Stimulated activated CD8-positive, alpha-beta memory T cell treated with anti-CD3 and anti-CD28 coated beads, Interleukin-2, amount 100 ng/mL, for 48 hours (primary cell): ENCODE results near the gene UGT1A6.
"Not testable (repeated sequence)": the region's sequence is repeated elsewhere in the genome, so short reads cannot be mapped to it uniquely, and the experiment has no call there.

Experiments
- DNase-seq, 2 donors: peaks; one replicate each; pipeline ENCODE4 v3.0.0-alpha.2; 2020; ENCODE audit warnings: low read depth in 2 of 2

UGT1A6 gene

GRCh38 chr2:233692648-233693047, at the start of gene UGT1A6:
Gene UGT1A6, plus strand, starts transcription at chr2:233692890. Its CDS starts 115 bp downstream, at chr2:233693005.
- DNase-seq: no peak

GRCh38 chr2:233643128-233643527, 49.6 kb upstream of the UGT1A6 start:
- DNase-seq: no peak

DNA sequence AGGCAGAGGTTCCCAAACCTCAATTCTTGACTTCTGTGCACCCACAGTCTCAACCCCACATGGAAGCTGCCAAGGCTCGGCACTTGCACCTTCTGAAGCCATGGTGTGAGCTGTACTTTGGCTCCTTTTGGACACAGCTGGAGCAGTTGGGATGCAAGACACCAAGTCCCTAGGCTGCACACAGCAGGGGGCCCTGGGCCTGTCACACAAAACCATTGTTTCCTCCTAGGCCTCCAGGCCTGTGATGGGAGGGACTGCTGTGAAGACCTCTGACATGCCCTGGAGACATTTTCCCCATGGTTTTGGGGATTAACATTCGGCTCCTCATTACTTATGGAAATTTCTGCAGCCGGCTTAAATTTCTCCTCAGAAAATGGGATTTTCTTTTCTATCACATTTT, 46.7 kb upstream of the UGT1A6 start:
- DNase-seq: not testable (repeated sequence)

GRCh38 chr2:233650981-233651380, 41.7 kb upstream of the UGT1A6 start:
- DNase-seq: no peak

GRCh38 chr2:233651430-233651829, 41.3 kb upstream of the UGT1A6 start:
- no peak for DNase-seq

GRCh38 chr2:233654501-233654900, 38.2 kb upstream of the UGT1A6 start:
- no peak for DNase-seq

DNA sequence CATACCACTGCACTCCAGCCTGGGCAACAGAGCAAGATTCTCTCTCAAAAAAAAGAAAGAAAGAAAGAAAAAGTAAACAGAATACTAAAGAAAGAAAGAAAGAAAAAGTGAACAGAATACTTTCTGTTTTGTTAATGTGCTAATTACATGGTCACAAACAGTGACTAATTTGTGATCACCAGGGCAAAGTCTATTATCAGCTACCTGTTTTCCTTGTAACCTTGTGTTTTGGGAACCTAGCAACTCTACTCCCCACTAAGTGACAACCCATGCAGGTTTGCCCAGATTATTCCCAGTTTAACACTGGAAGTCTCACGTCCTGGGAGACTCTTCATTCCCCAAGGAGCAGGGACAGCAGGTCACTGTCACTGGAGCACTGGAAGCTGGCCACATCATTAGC, 37.6 kb upstream of the UGT1A6 start:
- DNase-seq: no peak

DNA sequence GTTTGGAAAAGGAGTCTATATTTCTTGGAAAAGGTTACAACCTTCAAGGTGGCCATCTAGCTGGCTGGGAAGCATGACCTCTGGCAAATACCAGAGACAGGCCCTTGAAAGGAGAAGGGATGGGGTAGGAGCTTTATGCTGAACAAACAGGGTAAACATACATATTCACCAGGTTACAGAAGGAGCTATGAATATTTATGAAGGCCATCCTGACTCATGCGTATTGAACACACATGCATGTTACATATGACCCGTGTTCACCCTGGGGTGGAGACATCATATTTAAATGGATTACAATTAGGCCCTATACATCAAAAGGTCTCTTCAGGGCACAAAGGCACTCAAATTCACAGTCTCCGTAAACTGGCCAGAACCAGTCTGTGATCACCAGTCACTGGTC, 36.7 kb upstream of the UGT1A6 start:
- DNase-seq: not testable (repeated sequence)

- DNase-seq: no peak
Measured at GRCh38 chr2:233656443-233656842, 36.2 kb upstream of the UGT1A6 start.

DNA sequence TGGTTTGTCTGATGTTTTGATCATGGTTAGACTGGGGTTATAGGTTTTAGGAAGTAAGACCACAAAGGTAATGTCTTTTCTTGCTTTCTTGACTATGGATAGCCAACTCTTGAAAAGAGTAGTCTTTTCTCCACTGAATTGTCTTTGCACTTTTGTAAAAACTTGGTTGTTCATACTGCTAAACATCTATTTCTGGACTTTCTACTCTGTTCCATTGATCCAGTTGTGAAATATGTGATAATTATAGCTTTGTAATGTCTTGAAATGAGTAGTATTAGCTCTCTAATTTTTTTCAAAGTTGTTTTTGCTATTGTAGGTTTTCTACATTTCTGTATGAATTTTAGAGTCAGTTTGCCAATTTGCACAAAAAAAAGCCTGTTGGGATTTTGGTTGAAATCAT, 34.1 kb upstream of the UGT1A6 start:
- DNase-seq: no peak

- no peak for DNase-seq
Measured at GRCh38 chr2:233663911-233664310, 28.8 kb upstream of the UGT1A6 start.

DNA sequence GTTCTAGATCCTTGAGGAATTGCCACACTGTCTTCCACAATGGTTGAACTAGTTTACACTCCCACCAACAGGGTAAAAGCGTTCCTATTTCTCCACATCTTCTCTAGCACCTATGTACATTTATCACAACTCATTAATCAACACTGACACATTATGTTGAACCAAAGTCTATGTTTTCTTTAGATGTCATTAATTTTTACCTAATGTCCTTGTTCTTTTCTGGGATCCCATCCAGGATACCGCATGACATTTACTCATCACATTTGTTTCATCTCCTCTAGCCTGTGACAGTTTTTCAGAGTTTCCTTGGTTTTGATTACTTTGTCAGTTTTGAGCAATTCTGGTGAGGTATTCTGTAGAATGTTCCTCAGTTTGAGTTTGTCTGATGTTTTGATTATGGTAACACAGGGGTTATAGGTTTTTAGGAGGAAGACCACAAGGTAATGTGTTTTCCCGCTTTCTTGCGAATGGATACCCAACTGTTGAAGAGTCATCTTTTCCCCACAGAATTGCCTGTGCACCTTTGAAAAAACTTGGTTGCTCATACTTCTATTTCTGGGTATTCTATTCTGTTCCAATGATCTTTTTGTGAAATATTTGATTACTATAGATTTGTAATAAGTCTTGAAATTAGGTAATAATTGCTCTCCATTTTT, 24.0 kb upstream of the UGT1A6 start:
- no peak for DNase-seq

GRCh38 chr2:233671290-233672161, 21.2 kb upstream of the UGT1A6 start, which contains the start of gene UGT1A9:
Gene UGT1A9, plus strand, starts transcription at chr2:233671898. Its CDS starts 37 bp downstream, at chr2:233671935.
- no peak for DNase-seq

DNA sequence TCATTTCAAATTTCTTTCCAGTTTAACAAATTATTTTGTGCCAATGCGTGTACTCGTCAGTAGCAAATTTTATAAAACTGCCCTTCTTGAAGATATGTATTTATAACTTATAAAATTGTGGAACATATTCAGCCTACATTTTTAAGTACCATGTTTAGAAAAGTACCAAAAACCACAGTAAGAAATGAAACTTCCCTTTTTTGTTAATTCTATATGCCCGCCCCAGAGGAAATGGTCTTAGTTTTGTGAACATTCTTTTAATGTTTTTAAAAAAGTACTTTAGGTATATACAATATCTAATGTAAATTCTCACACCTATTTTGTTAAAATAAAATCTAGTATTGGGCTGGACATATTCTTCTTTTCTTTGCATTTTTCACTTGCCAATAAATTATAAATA, 19.8 kb upstream of the UGT1A6 start:
- DNase-seq: no peak

- DNase-seq: no peak
Measured at GRCh38 chr2:233673896-233674295, 18.8 kb upstream of the UGT1A6 start.

DNA sequence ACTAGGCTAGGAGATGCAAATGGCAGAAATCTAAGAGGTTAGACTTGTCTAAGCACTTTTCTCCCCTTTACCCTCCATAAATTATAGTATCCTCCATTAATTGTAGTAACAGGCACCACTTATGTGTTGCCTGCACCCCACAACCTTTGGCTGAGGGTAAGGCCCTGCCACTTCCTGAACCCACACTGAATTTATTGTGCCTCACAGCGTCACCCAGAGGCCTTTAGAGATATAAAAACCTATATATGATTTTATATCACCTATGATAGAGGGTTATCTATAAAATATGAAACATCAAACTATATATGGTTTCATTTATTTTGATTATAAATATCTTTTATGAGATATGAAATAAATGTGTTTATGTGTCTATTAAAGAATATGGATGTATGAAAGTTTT, 18.4 kb upstream of the UGT1A6 start:
- no peak for DNase-seq

GRCh38 chr2:233674995-233675394, 17.7 kb upstream of the UGT1A6 start:
- no peak for DNase-seq

DNA sequence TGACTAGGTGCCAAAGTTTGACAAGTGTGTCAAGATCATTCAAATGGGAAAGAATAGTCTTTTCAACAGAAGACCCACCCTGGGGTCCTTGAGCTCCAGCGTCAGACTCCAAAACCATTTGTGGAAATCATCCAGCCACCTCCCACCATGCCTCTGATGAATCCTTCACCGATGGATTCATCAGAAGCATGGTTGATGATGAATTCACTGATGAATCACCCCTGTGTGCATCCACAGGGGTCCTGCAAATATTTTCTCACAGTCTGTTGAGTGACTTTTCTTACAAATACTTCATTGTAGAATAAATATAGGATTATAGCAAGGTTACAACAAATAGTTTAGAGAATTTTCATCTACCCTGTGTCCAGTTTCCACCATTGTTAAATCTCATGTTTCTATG, 16.6 kb upstream of the UGT1A6 start:
- no peak for DNase-seq

DNA sequence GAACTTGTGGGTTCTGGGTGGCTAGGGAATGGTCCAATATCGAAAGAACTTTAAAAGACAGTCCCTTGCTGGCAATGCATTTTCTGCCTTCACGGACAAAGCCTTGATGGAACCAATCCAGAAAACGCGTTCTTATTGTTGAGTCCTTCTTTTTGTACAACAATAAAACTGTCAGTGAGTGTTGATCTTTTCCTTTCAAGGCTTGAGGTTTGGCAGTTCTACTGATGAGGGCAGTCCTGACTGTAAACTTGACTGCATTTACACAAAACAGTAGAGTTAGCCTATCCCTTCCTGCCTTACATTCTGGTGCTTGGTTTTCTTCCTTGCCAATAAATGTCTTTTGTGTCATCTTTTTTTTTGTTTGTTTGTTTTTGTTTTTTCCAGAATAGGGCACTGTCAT, 13.5 kb upstream of the UGT1A6 start:
- DNase-seq: no peak

DNA sequence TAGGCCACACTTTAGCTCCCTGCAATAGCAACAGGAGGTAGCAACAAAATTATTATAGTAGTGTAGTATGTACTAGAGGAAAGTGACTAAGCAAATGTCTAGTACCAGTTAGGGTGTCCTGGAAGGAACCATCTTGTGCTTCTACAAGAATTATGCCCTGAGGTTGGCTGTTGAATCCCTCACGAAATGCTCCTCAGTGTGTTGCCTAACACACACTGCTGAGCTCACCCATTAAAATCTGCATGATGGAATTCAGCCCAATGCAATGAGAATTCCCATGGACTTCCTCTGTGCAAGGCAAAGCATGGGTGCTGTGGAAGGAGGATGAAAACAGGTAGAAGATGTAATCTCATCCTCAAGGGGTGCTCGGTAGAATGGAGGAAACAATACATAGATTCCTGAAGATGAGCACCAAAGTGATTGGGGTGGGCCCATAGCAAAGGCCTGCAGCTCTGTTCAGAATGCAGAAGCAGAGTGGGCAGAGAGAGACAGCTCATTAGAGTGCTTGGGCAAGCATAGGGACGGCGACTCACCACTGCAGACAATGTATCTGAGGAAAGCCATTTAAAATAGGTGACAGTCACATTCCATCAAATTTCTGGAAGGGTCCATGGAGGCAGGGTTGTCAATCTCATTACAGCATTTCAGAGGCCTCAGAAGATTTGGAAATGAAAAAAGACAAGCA, 12.2 kb upstream of the UGT1A6 start:
- no peak for DNase-seq

- no peak for DNase-seq
Measured at GRCh38 chr2:233681521-233682099, 11.1 kb upstream of the UGT1A6 start, which contains the start of gene UGT1A7. Gene UGT1A7, plus strand, starts transcription at chr2:233681901. Its CDS starts 37 bp downstream, at chr2:233681938.

GRCh38 chr2:233684640-233685039, 8.1 kb upstream of the UGT1A6 start:
- DNase-seq: no peak
